Pulmonary artery endothelial cell (primary cell): Measurements from ENCODE around the gene TATDN2. TPM values are rescaled to one million over a fixed set of nuclear protein-coding genes. Genes with fewer than 3 reads are reported as not detected.

Experiments
- DNase-seq: peaks from one replicate; pipeline ENCODE4 v3.0.0-alpha.2; 2011; ENCODE audit warnings: low read depth, low spot score
- total RNA-seq: library from RNA; depleted of rRNA; stranded (reverse); fragments of >200 nt; gene quantifications from 2 replicates; pipeline ENCODE4 v1.2.3, GENCODE V29; 2014

The TATDN2 gene
- total RNA-seq, 1 donor from 2014 or later = 13.5 TPM

GRCh38 chr3:10315771-10316344 is 67.6 kb downstream of the TATDN2 start:
- no peak for DNase-seq

GRCh38 chr3:10317311-10317960 is 69.2 kb downstream of the TATDN2 start:
- DNase-seq = no peak

GRCh38 chr3:10317961-10318350 is 69.7 kb downstream of the TATDN2 start:
- no peak for DNase-seq

- no peak for DNase-seq
These were observed 71.0 kb downstream of the TATDN2 start for GRCh38 chr3:10319251-10319650.

GRCh38 chr3:10319804-10320203 is 71.5 kb downstream of the TATDN2 start:
- no peak for DNase-seq

GRCh38 chr3:10320320-10320677 is 72.0 kb downstream of the TATDN2 start:
- no peak for DNase-seq

GRCh38 chr3:10321630-10322351 is 73.5 kb downstream of the TATDN2 start:
- no peak for DNase-seq

- no peak for DNase-seq
These were observed 74.1 kb downstream of the TATDN2 start for GRCh38 chr3:10322352-10322710.

GRCh38 chr3:10327592-10327991 is 79.3 kb downstream of the TATDN2 start:
- DNase-seq = no peak

- no peak for DNase-seq
These were observed 80.3 kb downstream of the TATDN2 start for GRCh38 chr3:10328460-10329071.

GRCh38 chr3:10329495-10330015 is 81.3 kb downstream of the TATDN2 start:
- DNase-seq = no peak

GRCh38 chr3:10330319-10330718 is 82.1 kb downstream of the TATDN2 start:
- no peak for DNase-seq

Other genes starting within 250 kb of the TATDN2 start
- gene FANCD2, start 222.0 kb upstream of the TATDN2 start, total RNA-seq = 22.0 and 34.0 TPM in 2 replicates
- not detected in 2 replicates for gene FANCD2OS, start 140.2 kb upstream of the TATDN2 start, total RNA-seq
- gene BRK1, start 132.8 kb upstream of the TATDN2 start, total RNA-seq = 113 and 170 TPM in 2 replicates
- gene VHL, start 106.7 kb upstream of the TATDN2 start, total RNA-seq = 39.0 and 42.8 TPM in 2 replicates
- gene IRAK2, start 83.5 kb upstream of the TATDN2 start, total RNA-seq = 26.1 and 29.4 TPM in 2 replicates
- not detected in 2 replicates for gene GHRL, start 44.5 kb downstream of the TATDN2 start, total RNA-seq
- gene SEC13, start 72.7 kb downstream of the TATDN2 start, total RNA-seq = 451 and 492 TPM in 2 replicates